ENCODE measurements around the gene TXNDC15.

TXNDC15 gene

DNA sequence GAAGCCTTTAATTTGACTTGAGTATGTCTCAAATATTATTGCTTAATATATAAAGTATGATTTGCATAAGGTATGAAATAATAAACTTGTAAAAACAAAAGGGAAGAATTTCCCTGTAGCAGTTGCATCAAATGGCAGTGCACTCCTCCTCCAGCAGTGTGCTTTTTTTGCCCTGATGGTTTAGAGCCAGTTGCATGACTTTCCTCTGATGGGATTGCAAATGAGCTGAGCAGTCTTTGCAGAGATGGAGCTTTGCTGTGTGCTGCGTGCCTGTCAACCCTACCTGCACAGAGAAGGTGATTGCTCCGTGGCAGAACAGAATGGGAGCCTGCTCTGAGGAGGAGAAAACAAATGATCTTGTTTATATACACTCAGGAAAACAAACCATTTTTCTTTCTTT lies 70.9 kb downstream of the TXNDC15 start:
- Histone ChIP-seq H3K27me3 (ENCODE audit: insufficient read depth, low read length, poor library complexity, severe bottlenecking) (no peaks in the 10 kb centered on the region), H3K4me2 (ENCODE audit: low read depth, low read length, poor library complexity, severe bottlenecking) (no peak overlapping the region), H4K20me1 (ENCODE audit: insufficient read depth, low read length, poor library complexity, severe bottlenecking) (no peaks in the 10 kb centered on the region), H3K9me3 (ENCODE audit: insufficient read depth, low read depth, low read length) (no peaks in the 10 kb centered on the region), H3K4me3 (ENCODE audit: low read length, poor library complexity, severe bottlenecking) (no peak overlapping the region), H3K9me2 (replicated peaks; ENCODE audit: low read depth, low read length) (no peaks in the 10 kb centered on the region), H3K4me1 (ENCODE audit: insufficient read depth, low read length, poor library complexity, severe bottlenecking) (no peaks in the 10 kb centered on the region), H3F3A (ENCODE audit: low read depth) (no peaks in the 10 kb centered on the region), H3K9ac (ENCODE audit: low read depth, low read length, poor library complexity, severe bottlenecking) (no peak overlapping the region), H3K36me3 (ENCODE audit: insufficient read depth, low read length) (no peaks in the 10 kb centered on the region), H3K79me2 (ENCODE audit: insufficient read depth, low read length) (no peaks in the 10 kb centered on the region), H2AFZ (ENCODE audit: low read length) (no peak overlapping the region)
- TF ChIP-seq EZH2phosphoT487 (IDR thresholded peaks at IDR 0.05; ENCODE audit: borderline replicate concordance): no peak
- TF ChIP-seq, protein P1, sequence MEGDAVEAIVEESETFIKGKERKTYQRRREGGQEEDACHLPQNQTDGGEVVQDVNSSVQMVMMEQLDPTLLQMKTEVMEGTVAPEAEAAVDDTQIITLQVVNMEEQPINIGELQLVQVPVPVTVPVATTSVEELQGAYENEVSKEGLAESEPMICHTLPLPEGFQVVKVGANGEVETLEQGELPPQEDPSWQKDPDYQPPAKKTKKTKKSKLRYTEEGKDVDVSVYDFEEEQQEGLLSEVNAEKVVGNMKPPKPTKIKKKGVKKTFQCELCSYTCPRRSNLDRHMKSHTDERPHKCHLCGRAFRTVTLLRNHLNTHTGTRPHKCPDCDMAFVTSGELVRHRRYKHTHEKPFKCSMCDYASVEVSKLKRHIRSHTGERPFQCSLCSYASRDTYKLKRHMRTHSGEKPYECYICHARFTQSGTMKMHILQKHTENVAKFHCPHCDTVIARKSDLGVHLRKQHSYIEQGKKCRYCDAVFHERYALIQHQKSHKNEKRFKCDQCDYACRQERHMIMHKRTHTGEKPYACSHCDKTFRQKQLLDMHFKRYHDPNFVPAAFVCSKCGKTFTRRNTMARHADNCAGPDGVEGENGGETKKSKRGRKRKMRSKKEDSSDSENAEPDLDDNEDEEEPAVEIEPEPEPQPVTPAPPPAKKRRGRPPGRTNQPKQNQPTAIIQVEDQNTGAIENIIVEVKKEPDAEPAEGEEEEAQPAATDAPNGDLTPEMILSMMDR (conservative IDR thresholded peaks at IDR 0.05; ENCODE audit: low read length): no peak

DNA sequence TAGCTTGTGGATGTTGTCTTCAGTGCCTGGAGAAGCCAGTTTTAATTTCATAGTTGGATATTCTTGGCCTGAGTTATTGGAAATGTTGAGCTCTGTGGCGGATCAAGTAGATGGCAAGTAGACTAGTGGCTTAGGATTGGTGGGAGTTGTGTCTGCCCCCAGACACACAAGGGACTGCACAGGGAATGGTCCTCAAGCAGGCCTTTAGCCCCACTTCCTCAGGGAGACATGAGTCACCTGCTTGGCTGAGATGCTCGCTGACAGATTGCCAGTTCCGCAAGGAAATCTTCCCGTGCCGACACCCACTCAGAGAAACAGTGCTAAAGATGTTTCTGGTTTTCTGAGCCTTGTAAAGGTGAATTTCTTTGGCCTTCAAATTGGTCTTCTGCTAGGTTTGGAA lies 74.7 kb downstream of the TXNDC15 start:
- Histone ChIP-seq H3F3A (ENCODE audit: low read depth) (no peaks in the 10 kb centered on the region), H3K36me3 (ENCODE audit: insufficient read depth, low read length) (no peaks in the 10 kb centered on the region), H3K4me1 (ENCODE audit: insufficient read depth, low read length, poor library complexity, severe bottlenecking) (no peaks in the 10 kb centered on the region), H3K4me2 (ENCODE audit: low read depth, low read length, poor library complexity, severe bottlenecking) (no peak overlapping the region), H3K79me2 (ENCODE audit: insufficient read depth, low read length) (no peaks in the 10 kb centered on the region), H3K27me3 (ENCODE audit: insufficient read depth, low read length, poor library complexity, severe bottlenecking) (no peaks in the 10 kb centered on the region), H3K9ac (ENCODE audit: low read depth, low read length, poor library complexity, severe bottlenecking) (no peak overlapping the region), H4K20me1 (ENCODE audit: insufficient read depth, low read length, poor library complexity, severe bottlenecking) (no peaks in the 10 kb centered on the region), H2AFZ (ENCODE audit: low read length) (no peak overlapping the region), H3K9me3 (ENCODE audit: insufficient read depth, low read depth, low read length) (no peaks in the 10 kb centered on the region), H3K9me2 (replicated peaks; ENCODE audit: low read depth, low read length) (no peaks in the 10 kb centered on the region), H3K4me3 (ENCODE audit: low read length, poor library complexity, severe bottlenecking) (no peak overlapping the region)
- no peak for TF ChIP-seq EZH2phosphoT487 (IDR thresholded peaks at IDR 0.05; ENCODE audit: borderline replicate concordance)

DNA sequence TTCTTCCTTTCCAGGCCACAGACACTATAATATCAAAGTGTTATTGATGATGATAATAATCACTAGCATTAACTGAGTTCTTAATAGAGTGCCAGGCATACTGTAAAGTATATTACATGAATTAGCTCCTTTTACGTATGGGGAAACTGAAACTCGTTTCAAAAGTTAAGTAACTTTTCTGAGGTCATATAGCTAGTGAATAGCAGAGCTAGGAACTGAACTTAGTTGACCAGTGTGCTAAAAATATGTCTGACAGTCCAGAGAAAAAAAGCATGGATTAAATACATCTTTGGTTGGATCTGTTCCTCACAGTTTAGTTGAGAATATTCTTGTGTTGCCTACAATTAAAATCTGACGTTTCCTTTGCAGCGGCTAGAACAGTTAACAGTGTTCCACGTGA lies 75.1 kb downstream of the TXNDC15 start:
- Histone ChIP-seq H3K4me2 (ENCODE audit: low read depth, low read length, poor library complexity, severe bottlenecking) (no peak overlapping the region), H4K20me1 (ENCODE audit: insufficient read depth, low read length, poor library complexity, severe bottlenecking) (no peaks in the 10 kb centered on the region), H3K27me3 (ENCODE audit: insufficient read depth, low read length, poor library complexity, severe bottlenecking) (no peaks in the 10 kb centered on the region), H3K4me1 (ENCODE audit: insufficient read depth, low read length, poor library complexity, severe bottlenecking) (no peaks in the 10 kb centered on the region), H3K79me2 (ENCODE audit: insufficient read depth, low read length) (no peaks in the 10 kb centered on the region), H3K4me3 (ENCODE audit: low read length, poor library complexity, severe bottlenecking) (no peak overlapping the region), H3K9ac (ENCODE audit: low read depth, low read length, poor library complexity, severe bottlenecking) (no peak overlapping the region), H3F3A (ENCODE audit: low read depth) (no peaks in the 10 kb centered on the region), H3K9me3 (ENCODE audit: insufficient read depth, low read depth, low read length) (no peaks in the 10 kb centered on the region), H3K9me2 (replicated peaks; ENCODE audit: low read depth, low read length) (no peaks in the 10 kb centered on the region), H2AFZ (ENCODE audit: low read length) (no peak overlapping the region), H3K36me3 (ENCODE audit: insufficient read depth, low read length) (no peaks in the 10 kb centered on the region)
- TF ChIP-seq, protein P1 (conservative IDR thresholded peaks at IDR 0.05; ENCODE audit: low read length): no peak
- TF ChIP-seq EZH2phosphoT487 (IDR thresholded peaks at IDR 0.05; ENCODE audit: borderline replicate concordance): no peak

Data from Loucy (cell line).